ENCODE measurements around the gene ALG5. TPM values are rescaled to one million over a fixed set of nuclear protein-coding genes. Genes with fewer than 3 reads are reported as not detected.

The ALG5 gene
- total RNA-seq, 1 experiment from 2014 or later = 27.0 TPM

GRCh38 chr13:36912369-36912768 is 86.8 kb downstream of the ALG5 start:
- Histone ChIP-seq H3K23ac (ENCODE audit: insufficient read length, low read depth, low read length) (no peak overlapping the region), H4K20me1 (ENCODE audit: control insufficient read depth, insufficient read depth, insufficient read length) (no peaks in the 10 kb centered on the region), H3K4ac (ENCODE audit: low read depth, low read length) (no peak overlapping the region), H2BK120ac (ENCODE audit: low read depth, low read length, poor library complexity, severe bottlenecking) (no peak overlapping the region), H4K5ac (ENCODE audit: insufficient read length, low read depth, low read length) (no peak overlapping the region), H3K23me2 (ENCODE audit: insufficient read length, low read depth, low read length, poor library complexity, severe bottlenecking) (no peaks in the 10 kb centered on the region), H3K79me1 (ENCODE audit: insufficient read depth, low read depth, low read length, poor library complexity, severe bottlenecking) (no peaks in the 10 kb centered on the region), H3T11ph (ENCODE audit: low read length) (no peak overlapping the region), H3K18ac (ENCODE audit: insufficient read length, low read depth, low read length) (no peak overlapping the region), H2BK20ac (ENCODE audit: low read depth, low read length, poor library complexity, severe bottlenecking) (no peak overlapping the region), H3K9me3 (ENCODE audit: control insufficient read depth, low read depth, low read length) (no peaks in the 10 kb centered on the region), H3K9ac (ENCODE audit: extremely low read depth, insufficient read length, low read length) (no peak overlapping the region), H3K79me2 (ENCODE audit: insufficient read depth, low read length) (no peaks in the 10 kb centered on the region), H2AFZ (ENCODE audit: low read length) (no peak overlapping the region), H4K8ac (replicated peaks; ENCODE audit: insufficient read length, low read depth, low read length) (no peak overlapping the region), H2BK5ac (ENCODE audit: insufficient read length, low read length) (no peak overlapping the region), H4K91ac (ENCODE audit: insufficient read length, low read depth, low read length) (no peak overlapping the region), H3K27ac (ENCODE audit: insufficient read length, low read depth, low read length) (no peak overlapping the region), H2AK5ac (ENCODE audit: insufficient read length, low read length) (no peak overlapping the region), H2BK12ac (ENCODE audit: insufficient read length, low read depth, low read length) (no peak overlapping the region), H3K14ac (ENCODE audit: insufficient read depth, low read length) (no peak overlapping the region), H3K4me1 (ENCODE audit: insufficient read depth, low read length) (no peaks in the 10 kb centered on the region), H3K56ac (ENCODE audit: insufficient read length, low read depth, low read length) (no peak overlapping the region), H3K4me2 (ENCODE audit: insufficient read depth, insufficient read length, low read length) (no peak overlapping the region), H3K27me3 (ENCODE audit: insufficient read depth, low read length) (no peaks in the 10 kb centered on the region; the same call in 1 of the 2 replicates), H2BK15ac (ENCODE audit: low read depth, low read length) (no peak overlapping the region)
- 0 out of 4 replicates have a peak, but pooled peaks cover 0 to 2% of the 10 kb centered on the region in 2 experiments for H3K4me1 Mint-ChIP-seq
- H3K9me3 Mint-ChIP-seq = no peaks in the 10 kb centered on the region
- no peak overlapping the region for H3K4me3 Mint-ChIP-seq
- H3K36me3 Mint-ChIP-seq (ENCODE audit: insufficient read depth in 1 of 3, low read depth in 3 of 3) = no peaks in the 10 kb centered on the region
- no peak for DNase-seq
- no peak overlapping the region for H3K27ac Mint-ChIP-seq
- H3K27me3 Mint-ChIP-seq (ENCODE audit: low read depth) = peaks cover 13% of the 10 kb centered on the region
- TF ChIP-seq, protein P1, sequence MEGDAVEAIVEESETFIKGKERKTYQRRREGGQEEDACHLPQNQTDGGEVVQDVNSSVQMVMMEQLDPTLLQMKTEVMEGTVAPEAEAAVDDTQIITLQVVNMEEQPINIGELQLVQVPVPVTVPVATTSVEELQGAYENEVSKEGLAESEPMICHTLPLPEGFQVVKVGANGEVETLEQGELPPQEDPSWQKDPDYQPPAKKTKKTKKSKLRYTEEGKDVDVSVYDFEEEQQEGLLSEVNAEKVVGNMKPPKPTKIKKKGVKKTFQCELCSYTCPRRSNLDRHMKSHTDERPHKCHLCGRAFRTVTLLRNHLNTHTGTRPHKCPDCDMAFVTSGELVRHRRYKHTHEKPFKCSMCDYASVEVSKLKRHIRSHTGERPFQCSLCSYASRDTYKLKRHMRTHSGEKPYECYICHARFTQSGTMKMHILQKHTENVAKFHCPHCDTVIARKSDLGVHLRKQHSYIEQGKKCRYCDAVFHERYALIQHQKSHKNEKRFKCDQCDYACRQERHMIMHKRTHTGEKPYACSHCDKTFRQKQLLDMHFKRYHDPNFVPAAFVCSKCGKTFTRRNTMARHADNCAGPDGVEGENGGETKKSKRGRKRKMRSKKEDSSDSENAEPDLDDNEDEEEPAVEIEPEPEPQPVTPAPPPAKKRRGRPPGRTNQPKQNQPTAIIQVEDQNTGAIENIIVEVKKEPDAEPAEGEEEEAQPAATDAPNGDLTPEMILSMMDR (conservative IDR thresholded peaks at IDR 0.05) = no peak
